GM19455 (cell line): ENCODE data around the gene TAF1B.

Source experiments
- ATAC-seq: cut with Tn5 transposase; IDR thresholded peaks from one replicate; pipeline ENCODE4 v1.9.1; 2021; ENCODE audit not compliant: unreplicated experiment

Gene TAF1B

DNA sequence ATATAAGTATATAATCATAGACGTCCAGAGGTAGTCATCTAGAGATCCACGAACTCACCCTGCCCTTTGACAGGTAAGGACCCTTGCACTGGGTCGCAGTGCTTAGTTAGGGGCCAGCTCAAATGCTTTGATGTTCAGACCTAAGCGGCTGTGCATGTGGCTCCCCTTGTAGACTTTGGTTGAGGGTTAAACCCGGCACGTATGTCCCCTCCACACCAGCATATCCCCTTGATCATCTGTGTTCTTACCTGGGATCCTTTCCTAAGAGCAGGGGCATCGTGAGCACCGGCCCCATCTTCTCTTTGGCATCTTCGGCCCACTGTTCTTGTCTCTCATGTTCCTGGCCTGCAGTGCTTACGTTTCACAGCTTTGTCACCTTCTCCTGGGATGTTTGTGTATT lies 139.6 kb downstream of the TAF1B start:
- ATAC-seq = no peak

DNA sequence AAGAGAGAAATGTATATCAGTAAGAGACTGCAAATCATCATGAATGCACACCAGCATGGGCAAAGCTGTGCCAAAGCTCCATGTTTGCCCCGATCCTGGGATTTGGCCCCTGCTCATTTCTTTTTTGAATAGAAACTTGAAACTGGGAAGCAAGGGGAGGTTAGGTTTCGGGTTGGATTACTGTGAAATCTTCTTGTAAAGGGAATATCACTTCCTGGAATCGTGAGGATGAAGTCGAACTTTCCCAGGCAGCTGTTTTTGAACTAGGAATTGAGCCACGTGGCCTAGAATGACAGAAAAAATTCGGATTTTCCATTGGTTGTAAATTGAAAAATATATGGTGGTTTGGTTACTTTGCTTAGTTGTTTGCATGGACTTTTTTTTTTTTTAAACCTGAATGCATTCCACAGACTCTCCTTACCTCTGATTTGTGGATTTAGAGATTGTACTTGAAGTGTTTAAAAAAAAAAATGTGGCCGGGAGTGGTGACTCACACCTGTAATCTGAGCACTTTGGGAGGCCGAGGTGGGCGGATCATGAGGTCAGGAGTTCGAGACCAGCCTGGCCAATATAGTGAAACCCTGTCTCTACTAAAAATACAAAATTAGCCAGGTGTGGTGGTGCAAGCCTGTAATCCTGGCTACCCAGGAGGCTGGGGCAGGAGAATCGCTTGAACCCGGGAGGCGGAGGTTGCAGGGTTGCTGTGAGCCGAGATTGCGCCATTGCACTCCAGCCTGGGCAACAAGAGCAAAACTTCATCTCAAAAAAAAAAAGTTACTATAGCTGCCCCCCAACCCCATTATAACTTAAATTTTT lies 140.3 kb downstream of the TAF1B start:
- no peak for ATAC-seq
